ENCODE measurements around the gene CACNA1B.
A peak's percentile ranks its signal among the peaks of the same experiment; 100 is the strongest.

The CACNA1B gene

GRCh38 chr9:138037140-138037539 is 159.6 kb downstream of the CACNA1B start:
- Histone ChIP-seq H3K9ac (ENCODE audit: low read length) (no peak overlapping the region), H3K4ac (ENCODE audit: low read depth in 1 of 2, low read length in 2 of 2) (no peak overlapping the region), H2BK12ac (ENCODE audit: low read length in 2 of 2) (no peak overlapping the region), H3K27me3 (ENCODE audit: control insufficient read depth in 1 of 2, insufficient read depth in 1 of 2, low read length in 2 of 2) (peaks cover 0 to 13% of the 10 kb centered on the region in 2 experiments), H2BK5ac (ENCODE audit: low read depth, low read length, poor library complexity, severe bottlenecking) (no peak overlapping the region), H3K27ac (ENCODE audit: low read length, poor library complexity, severe bottlenecking) (no peak overlapping the region), H2BK15ac (ENCODE audit: low read depth, poor library complexity, severe bottlenecking) (no peak overlapping the region), H3K18ac (ENCODE audit: low read depth in 1 of 2, low read length in 2 of 2) (no peak overlapping the region), H3K79me1 (replicated peaks; ENCODE audit: low read length, poor library complexity, severe bottlenecking) (no peaks in the 10 kb centered on the region), H4K8ac (ENCODE audit: low read length) (no peak overlapping the region), H2AK5ac (ENCODE audit: low read length, severe bottlenecking) (no peak overlapping the region), H4K91ac (ENCODE audit: low read length) (no peak overlapping the region), H2BK120ac (ENCODE audit: low read depth, low read length) (no peak overlapping the region), H3K14ac (ENCODE audit: low read length in 2 of 2) (no peak overlapping the region), H3K9me3 (ENCODE audit: control insufficient read depth, low read length) (no peaks in the 10 kb centered on the region), H2AFZ (ENCODE audit: low read depth, low read length) (no peak overlapping the region), H3K23ac (ENCODE audit: low read length in 2 of 2) (no peak overlapping the region), H3K4me1 (ENCODE audit: control insufficient read depth, insufficient read depth, low read depth, low read length) (no peaks in the 10 kb centered on the region), H3K36me3 (ENCODE audit: control insufficient read depth in 1 of 2, insufficient read depth in 2 of 2, low read depth in 1 of 2, low read length in 2 of 2) (no peaks in the 10 kb centered on the region), H3K4me2 (ENCODE audit: low read length, poor library complexity, severe bottlenecking) (no peak overlapping the region), H3K4me3 (ENCODE audit: insufficient read depth in 1 of 2, low read depth in 1 of 2, low read length in 2 of 2) (no peak overlapping the region)
- WGBS: 90% methylated on average over 6 of the region's 6 CpGs
- DNase-seq: no peak

GRCh38 chr9:138038244-138038671 is 160.7 kb downstream of the CACNA1B start:
- H4K91ac ChIP-seq (ENCODE audit: low read length): no peak overlapping the region
- no peak overlapping the region for H2AFZ ChIP-seq (ENCODE audit: low read depth, low read length)
- peaks cover 0 to 13% of the 10 kb centered on the region in 2 experiments for H3K27me3 ChIP-seq (ENCODE audit: control insufficient read depth in 1 of 2, insufficient read depth in 1 of 2, low read length in 2 of 2)
- H3K4me3 ChIP-seq (ENCODE audit: insufficient read depth in 1 of 2, low read depth in 1 of 2, low read length in 2 of 2): no peak overlapping the region
- H2BK5ac ChIP-seq (ENCODE audit: low read depth, low read length, poor library complexity, severe bottlenecking): no peak overlapping the region
- H3K23ac ChIP-seq (ENCODE audit: low read length in 2 of 2): no peak overlapping the region
- no peak overlapping the region for H3K14ac ChIP-seq (ENCODE audit: low read length in 2 of 2)
- H3K4me2 ChIP-seq (ENCODE audit: low read length, poor library complexity, severe bottlenecking): no peak overlapping the region
- H3K9me3 ChIP-seq (ENCODE audit: control insufficient read depth, low read length): no peaks in the 10 kb centered on the region
- H2BK15ac ChIP-seq (ENCODE audit: low read depth, poor library complexity, severe bottlenecking): no peak overlapping the region
- no peak overlapping the region for H2BK120ac ChIP-seq (ENCODE audit: low read depth, low read length)
- no peak overlapping the region for H3K4ac ChIP-seq (ENCODE audit: low read depth in 1 of 2, low read length in 2 of 2)
- WGBS: 2% methylated on average over 7 of the region's 7 CpGs
- no peak overlapping the region for H2AK5ac ChIP-seq (ENCODE audit: low read length, severe bottlenecking)
- H3K36me3 ChIP-seq (ENCODE audit: control insufficient read depth in 1 of 2, insufficient read depth in 2 of 2, low read depth in 1 of 2, low read length in 2 of 2): no peaks in the 10 kb centered on the region
- no peak overlapping the region for H4K8ac ChIP-seq (ENCODE audit: low read length)
- H3K18ac ChIP-seq (ENCODE audit: low read depth in 1 of 2, low read length in 2 of 2): no peak overlapping the region
- no peak overlapping the region for H3K27ac ChIP-seq (ENCODE audit: low read length, poor library complexity, severe bottlenecking)
- DNase-seq: peak; percentile 53
- H3K9ac ChIP-seq (ENCODE audit: low read length): no peak overlapping the region
- H3K4me1 ChIP-seq (ENCODE audit: control insufficient read depth, insufficient read depth, low read depth, low read length): no peaks in the 10 kb centered on the region
- H3K79me1 ChIP-seq (replicated peaks; ENCODE audit: low read length, poor library complexity, severe bottlenecking): no peaks in the 10 kb centered on the region
- H2BK12ac ChIP-seq (ENCODE audit: low read length in 2 of 2): no peak overlapping the region

GRCh38 chr9:138040446-138041430 is 163.2 kb downstream of the CACNA1B start:
- H3K79me1 ChIP-seq (replicated peaks; ENCODE audit: low read length, poor library complexity, severe bottlenecking): no peaks in the 10 kb centered on the region
- H4K8ac ChIP-seq (ENCODE audit: low read length): no peak overlapping the region
- H3K27ac ChIP-seq (ENCODE audit: low read length, poor library complexity, severe bottlenecking): no peak overlapping the region
- no peak overlapping the region for H2BK15ac ChIP-seq (ENCODE audit: low read depth, poor library complexity, severe bottlenecking)
- H2BK12ac ChIP-seq (ENCODE audit: low read length in 2 of 2): no peak overlapping the region
- H3K36me3 ChIP-seq (ENCODE audit: control insufficient read depth in 1 of 2, insufficient read depth in 2 of 2, low read depth in 1 of 2, low read length in 2 of 2): no peaks in the 10 kb centered on the region
- H3K14ac ChIP-seq (ENCODE audit: low read length in 2 of 2): no peak overlapping the region
- no peak overlapping the region for H3K4ac ChIP-seq (ENCODE audit: low read depth in 1 of 2, low read length in 2 of 2)
- no peak overlapping the region for H2AFZ ChIP-seq (ENCODE audit: low read depth, low read length)
- H4K91ac ChIP-seq (ENCODE audit: low read length): no peak overlapping the region
- no peak overlapping the region for H2BK5ac ChIP-seq (ENCODE audit: low read depth, low read length, poor library complexity, severe bottlenecking)
- no peak overlapping the region for H2AK5ac ChIP-seq (ENCODE audit: low read length, severe bottlenecking)
- no peak overlapping the region for H3K9ac ChIP-seq (ENCODE audit: low read length)
- no peaks in the 10 kb centered on the region for H3K4me1 ChIP-seq (ENCODE audit: control insufficient read depth, insufficient read depth, low read depth, low read length)
- H3K4me2 ChIP-seq (ENCODE audit: low read length, poor library complexity, severe bottlenecking): no peak overlapping the region
- H3K27me3 ChIP-seq (ENCODE audit: control insufficient read depth in 1 of 2, insufficient read depth in 1 of 2, low read length in 2 of 2): peaks cover 0 to 21% of the 10 kb centered on the region in 2 experiments
- no peak overlapping the region for H3K4me3 ChIP-seq (ENCODE audit: insufficient read depth in 1 of 2, low read depth in 1 of 2, low read length in 2 of 2)
- DNase-seq: no peak
- H2BK120ac ChIP-seq (ENCODE audit: low read depth, low read length): no peak overlapping the region
- H3K9me3 ChIP-seq (ENCODE audit: control insufficient read depth, low read length): no peaks in the 10 kb centered on the region
- H3K18ac ChIP-seq (ENCODE audit: low read depth in 1 of 2, low read length in 2 of 2): no peak overlapping the region
- H3K23ac ChIP-seq (ENCODE audit: low read length in 2 of 2): no peak overlapping the region
- WGBS: 95% methylated on average over 14 of the region's 17 CpGs

GRCh38 chr9:138042146-138042545 is 164.6 kb downstream of the CACNA1B start:
- Histone ChIP-seq H2AFZ (ENCODE audit: low read depth, low read length) (no peak overlapping the region), H4K8ac (ENCODE audit: low read length) (no peak overlapping the region), H3K4me3 (ENCODE audit: insufficient read depth in 1 of 2, low read depth in 1 of 2, low read length in 2 of 2) (no peak overlapping the region), H3K18ac (ENCODE audit: low read depth in 1 of 2, low read length in 2 of 2) (no peak overlapping the region), H2AK5ac (ENCODE audit: low read length, severe bottlenecking) (no peak overlapping the region), H3K4me1 (ENCODE audit: control insufficient read depth, insufficient read depth, low read depth, low read length) (no peaks in the 10 kb centered on the region), H3K4me2 (ENCODE audit: low read length, poor library complexity, severe bottlenecking) (no peak overlapping the region), H4K91ac (ENCODE audit: low read length) (no peak overlapping the region), H2BK12ac (ENCODE audit: low read length in 2 of 2) (no peak overlapping the region), H2BK5ac (ENCODE audit: low read depth, low read length, poor library complexity, severe bottlenecking) (no peak overlapping the region), H3K9ac (ENCODE audit: low read length) (no peak overlapping the region), H3K27ac (ENCODE audit: low read length, poor library complexity, severe bottlenecking) (no peak overlapping the region), H3K9me3 (ENCODE audit: control insufficient read depth, low read length) (no peaks in the 10 kb centered on the region), H2BK120ac (ENCODE audit: low read depth, low read length) (no peak overlapping the region), H3K14ac (ENCODE audit: low read length in 2 of 2) (no peak overlapping the region), H3K79me1 (replicated peaks; ENCODE audit: low read length, poor library complexity, severe bottlenecking) (no peaks in the 10 kb centered on the region), H2BK15ac (ENCODE audit: low read depth, poor library complexity, severe bottlenecking) (no peak overlapping the region), H3K36me3 (ENCODE audit: control insufficient read depth in 1 of 2, insufficient read depth in 2 of 2, low read depth in 1 of 2, low read length in 2 of 2) (no peaks in the 10 kb centered on the region), H3K27me3 (ENCODE audit: control insufficient read depth in 1 of 2, insufficient read depth in 1 of 2, low read length in 2 of 2) (peaks cover 0 to 21% of the 10 kb centered on the region in 2 experiments), H3K4ac (ENCODE audit: low read depth in 1 of 2, low read length in 2 of 2) (no peak overlapping the region), H3K23ac (ENCODE audit: low read length in 2 of 2) (no peak overlapping the region)
- 97% methylated on average over 6 of the region's 7 CpGs for WGBS
- DNase-seq: no peak
